NCI-H82 treated with DMSO at 0.1 percent for 48 hours (cell line): Measurements from ENCODE around the gene GAP43.

Source experiments
- DNase-seq: peaks from one replicate; lab custom pipeline; 2025; ENCODE audit not compliant: unreplicated experiment; lab: John Stamatoyannopoulos, UW

The GAP43 gene

GRCh38 chr3:115623044-115623868 lies at the start of gene GAP43:
TSS of gene GAP43 (plus strand) at chr3:115623510. CDS start at chr3:115623690, 180 bp downstream.
- peak; percentile 88 for DNase-seq

GRCh38 chr3:115576325-115576875 lies 46.9 kb upstream of the GAP43 start:
- DNase-seq: no peak

- no peak for DNase-seq
Measured at GRCh38 chr3:115577000-115577399, 46.3 kb upstream of the GAP43 start.

GRCh38 chr3:115578331-115578730 lies 45.0 kb upstream of the GAP43 start:
- DNase-seq: no peak

GRCh38 chr3:115580566-115580965 lies 42.7 kb upstream of the GAP43 start:
- peak; percentile 16 for DNase-seq

GRCh38 chr3:115581362-115582135 lies 41.8 kb upstream of the GAP43 start:
- peak; percentile 76 for DNase-seq

- DNase-seq: no peak
Measured at GRCh38 chr3:115588201-115589115, 34.9 kb upstream of the GAP43 start.

- no peak for DNase-seq
Measured at GRCh38 chr3:115590873-115591272, 32.4 kb upstream of the GAP43 start.

GRCh38 chr3:115595611-115596275 lies 27.6 kb upstream of the GAP43 start:
- no peak for DNase-seq

GRCh38 chr3:115598216-115598615 lies 25.1 kb upstream of the GAP43 start:
- DNase-seq: no peak

- no peak for DNase-seq
Measured at GRCh38 chr3:115602194-115602593, 21.1 kb upstream of the GAP43 start.

- DNase-seq: no peak
Measured at GRCh38 chr3:115611630-115612029, 11.7 kb upstream of the GAP43 start.

GRCh38 chr3:115615001-115615814 lies 8.1 kb upstream of the GAP43 start:
- no peak for DNase-seq

- no peak for DNase-seq
Measured at GRCh38 chr3:115616461-115616860, 6.8 kb upstream of the GAP43 start.

GRCh38 chr3:115617591-115617990 lies 5.7 kb upstream of the GAP43 start:
- no peak for DNase-seq

- peak; percentile 63 for DNase-seq
Measured at GRCh38 chr3:115624029-115624741, 875 bp downstream of the GAP43 start.

GRCh38 chr3:115624901-115625300 lies 1.6 kb downstream of the GAP43 start:
- no peak for DNase-seq

- peak; percentile 24 for DNase-seq
Measured at GRCh38 chr3:115626006-115626409, 2.7 kb downstream of the GAP43 start.

GRCh38 chr3:115626721-115627120 lies 3.4 kb downstream of the GAP43 start:
- DNase-seq: peak; percentile 78
